NCI-H1930 (cell line): Measurements from ENCODE around the gene KCNJ16.

Experiments
- DNase-seq, 2 experiments: peaks; one replicate each; lab custom pipeline; 2025; lab: John Stamatoyannopoulos, UW

Gene KCNJ16

DNA sequence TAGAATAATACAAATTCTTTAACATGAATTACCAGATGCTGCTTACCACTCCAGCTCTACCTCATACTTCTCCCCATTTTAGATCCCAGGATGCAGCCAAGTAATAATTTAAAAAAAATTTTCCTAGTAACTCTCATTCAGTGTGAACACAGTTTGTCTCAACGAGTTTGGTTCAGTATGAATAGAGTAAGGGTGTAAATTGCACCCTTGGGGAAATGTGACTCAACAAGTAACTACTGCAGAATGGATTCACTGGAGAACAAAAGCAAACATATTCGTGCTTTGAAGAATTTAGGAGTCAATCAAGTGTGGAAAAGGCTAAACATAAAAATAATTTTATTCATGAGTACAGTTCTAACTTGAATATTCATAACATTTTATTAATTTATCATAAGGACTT is 23.0 kb downstream of the KCNJ16 start:
- no peak for DNase-seq

DNA sequence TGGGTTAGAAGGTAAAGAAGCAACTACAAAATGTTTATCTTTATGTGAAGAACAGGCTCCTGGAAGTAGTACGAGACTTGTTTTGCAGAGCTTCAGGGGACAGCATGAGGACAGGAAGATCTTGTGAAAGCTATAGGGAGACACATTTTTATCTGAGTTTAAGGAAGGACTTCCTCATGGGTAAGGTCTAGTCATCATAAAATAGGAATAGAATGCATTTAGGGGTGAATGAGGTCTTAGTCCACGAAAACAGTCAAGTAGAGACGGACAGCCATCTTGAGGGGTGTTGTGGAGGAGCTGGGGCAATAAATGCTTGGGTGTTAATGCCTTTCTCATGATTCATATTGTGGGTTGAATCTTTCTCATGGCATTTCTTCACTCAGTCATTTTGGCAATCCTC is 24.3 kb downstream of the KCNJ16 start:
- DNase-seq: no peak

DNA sequence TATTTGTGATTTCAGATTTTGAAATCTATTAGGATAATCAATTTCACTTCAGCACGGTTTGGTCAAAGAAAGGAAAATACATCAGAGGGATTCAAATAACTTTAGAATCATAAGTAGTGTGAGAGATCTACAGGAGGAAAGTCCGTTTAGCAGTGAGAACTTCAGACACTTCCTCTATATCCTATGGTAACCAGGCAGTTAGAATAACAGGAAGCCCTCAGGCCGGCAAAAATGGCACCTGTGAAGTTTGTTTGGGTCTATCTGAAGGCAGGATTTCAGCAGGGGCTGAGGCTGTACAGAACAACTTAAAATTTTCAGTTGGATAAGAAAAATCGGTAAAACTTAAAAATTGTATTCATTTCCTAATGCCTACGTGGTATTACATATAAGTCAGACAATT is 24.9 kb downstream of the KCNJ16 start:
- DNase-seq: no peak

DNA sequence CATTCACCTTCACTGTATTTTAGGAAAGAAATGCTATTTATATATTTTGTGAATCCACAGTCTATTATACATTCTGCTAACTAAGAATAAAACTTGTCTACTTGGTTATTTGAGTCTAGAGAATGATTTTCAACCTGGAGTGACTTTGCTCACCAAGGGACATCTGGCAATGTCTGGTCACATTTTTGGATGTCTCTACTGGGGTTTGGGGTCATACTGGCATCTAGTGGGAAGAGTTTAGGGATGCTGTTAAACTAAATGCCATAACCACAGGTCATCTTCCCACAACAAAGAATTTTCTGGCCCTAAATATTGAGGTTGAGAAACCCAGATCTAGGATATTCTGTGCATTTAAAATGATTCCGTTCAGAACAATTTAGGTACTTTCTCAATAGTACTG is 26.0 kb downstream of the KCNJ16 start:
- no peak for DNase-seq

DNA sequence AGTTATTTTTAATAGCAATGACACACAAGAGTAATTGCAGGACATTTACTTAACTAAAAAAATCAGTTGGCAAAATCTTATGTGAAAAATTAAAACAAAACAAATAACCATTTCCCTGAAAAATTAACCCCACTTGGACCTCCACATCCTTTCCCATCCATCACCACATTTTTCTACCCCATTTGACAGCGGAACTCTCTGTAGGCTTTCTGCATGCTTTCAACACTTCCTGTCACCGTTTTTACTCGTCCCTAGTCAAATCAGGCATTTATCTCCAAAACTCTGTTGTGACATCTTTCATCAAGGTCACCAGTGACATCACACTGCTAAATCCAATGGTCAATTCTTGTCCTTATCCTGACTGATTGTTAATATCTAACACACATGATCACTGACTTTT is 27.5 kb downstream of the KCNJ16 start:
- no peak for DNase-seq

DNA sequence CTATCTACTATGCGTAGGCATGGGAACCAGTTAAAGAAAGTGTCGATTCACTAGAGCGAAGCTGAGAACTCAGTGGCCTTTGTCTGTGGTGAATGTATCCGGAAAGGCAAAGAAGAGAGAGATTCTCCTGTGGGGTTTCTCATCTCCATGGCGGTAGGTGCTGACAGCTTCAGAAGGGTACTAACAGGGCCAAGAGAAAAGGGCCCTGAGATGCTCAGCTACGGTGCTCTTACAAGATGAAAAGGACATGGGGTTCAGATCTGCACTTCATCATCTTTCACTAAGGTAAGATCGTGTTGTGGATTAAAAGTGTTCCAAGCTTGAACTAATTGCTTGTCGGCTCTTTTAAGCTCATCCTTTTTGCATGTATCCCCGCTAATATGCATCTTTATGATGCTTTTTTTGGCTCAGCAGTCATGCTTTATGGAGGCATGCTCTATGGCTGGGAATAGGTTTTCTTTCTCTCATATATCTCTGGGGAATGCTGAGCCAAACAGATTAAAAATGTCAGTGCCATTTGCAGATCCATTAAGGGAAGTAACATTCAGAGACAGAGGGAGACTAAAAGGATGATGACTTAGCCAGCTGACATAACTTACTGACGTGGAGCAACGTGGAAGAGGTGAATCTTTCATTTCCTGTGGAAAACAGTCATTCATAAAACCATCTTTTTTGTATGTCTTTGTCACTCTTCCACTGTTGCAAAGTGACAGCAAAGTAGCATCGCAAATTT is 29.9 kb downstream of the KCNJ16 start:
- DNase-seq: no peak

DNA sequence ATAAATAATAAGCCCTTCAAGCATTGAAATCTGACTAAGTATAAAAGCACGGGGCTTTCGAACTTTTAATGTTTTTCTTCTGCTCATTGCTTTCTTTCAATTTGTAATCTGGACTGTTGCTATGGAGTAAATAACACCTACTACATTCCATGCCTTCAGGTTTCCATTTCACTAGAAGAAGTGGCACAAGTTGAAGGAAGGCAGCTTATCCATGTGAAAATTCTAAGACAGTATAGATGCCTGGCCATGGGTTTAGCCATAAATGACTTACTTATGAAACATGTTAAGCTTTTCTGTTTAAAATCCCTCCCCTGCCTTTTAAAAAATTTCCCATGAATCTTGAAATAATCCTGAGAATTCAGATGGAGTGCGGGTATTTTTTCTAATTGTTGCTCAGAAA is 30.6 kb downstream of the KCNJ16 start:
- no peak for DNase-seq

DNA sequence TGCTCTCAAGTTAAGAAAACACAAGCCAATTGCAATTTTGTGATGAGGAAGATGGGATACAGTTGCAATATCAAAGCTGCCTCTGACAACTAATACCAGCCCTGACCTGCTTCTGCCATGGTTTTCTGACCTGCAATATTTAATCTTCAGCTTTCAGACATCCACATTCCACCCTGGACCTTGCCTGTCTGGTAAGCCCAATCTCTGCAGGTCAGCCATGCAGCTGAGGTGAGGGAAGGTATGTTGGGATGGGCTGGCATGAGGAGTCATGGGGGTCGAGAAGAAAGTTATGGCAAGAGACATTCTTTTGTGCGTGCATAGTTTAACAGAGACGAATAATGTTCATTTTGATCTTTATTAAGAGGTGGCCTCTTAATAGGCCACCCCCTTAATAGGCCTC is 31.5 kb downstream of the KCNJ16 start:
- DNase-seq: no peak

DNA sequence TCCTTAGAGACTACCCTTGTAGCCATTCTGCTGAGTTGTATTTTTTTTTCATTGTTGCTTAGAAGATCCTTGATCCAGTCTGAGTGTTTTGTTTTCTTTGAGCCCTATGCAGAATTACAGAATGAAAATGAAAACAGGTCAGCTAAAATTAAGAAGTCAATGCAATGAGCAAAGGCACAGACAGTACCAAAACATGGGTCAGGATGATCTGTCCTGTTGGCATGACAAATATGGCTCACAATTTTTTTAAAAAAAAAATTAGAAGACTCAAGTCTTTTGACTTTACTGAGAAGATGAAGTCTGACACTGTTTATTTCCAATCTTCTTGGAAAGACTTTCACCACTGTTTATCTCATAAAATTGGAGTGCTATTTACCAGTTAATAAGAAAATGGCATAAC is 32.4 kb downstream of the KCNJ16 start:
- no peak for DNase-seq

DNA sequence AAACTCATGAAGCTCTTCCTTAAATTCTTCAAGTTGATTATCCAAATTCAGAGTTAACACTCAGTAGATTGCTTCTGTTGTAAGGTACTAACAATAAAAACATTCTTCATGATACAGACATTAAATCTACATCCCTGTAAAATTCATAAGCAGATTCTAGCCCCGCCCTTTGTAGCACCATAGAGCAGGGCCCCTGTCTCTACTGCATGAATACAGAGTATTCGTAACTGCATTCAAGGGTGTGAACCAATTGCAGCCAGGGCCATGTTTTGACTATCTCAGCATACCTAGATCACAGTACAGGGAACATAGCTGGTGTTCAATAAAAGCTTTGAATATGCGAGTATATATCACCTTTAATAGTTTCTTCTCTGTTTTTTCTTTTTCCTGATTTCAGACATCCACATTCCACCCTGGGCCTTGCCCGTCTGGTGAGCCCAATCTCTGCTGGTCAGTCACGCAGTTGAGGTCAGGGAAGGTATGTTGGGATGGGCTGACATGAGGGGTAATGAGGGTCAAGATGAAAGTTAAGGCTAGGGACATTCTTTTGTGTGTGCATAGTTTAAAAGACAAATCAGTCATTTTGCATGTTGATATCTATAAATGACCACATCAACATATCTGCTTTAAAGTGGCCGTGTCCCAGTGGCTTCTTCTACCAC is 33.0 kb downstream of the KCNJ16 start:
- no peak for DNase-seq

DNA sequence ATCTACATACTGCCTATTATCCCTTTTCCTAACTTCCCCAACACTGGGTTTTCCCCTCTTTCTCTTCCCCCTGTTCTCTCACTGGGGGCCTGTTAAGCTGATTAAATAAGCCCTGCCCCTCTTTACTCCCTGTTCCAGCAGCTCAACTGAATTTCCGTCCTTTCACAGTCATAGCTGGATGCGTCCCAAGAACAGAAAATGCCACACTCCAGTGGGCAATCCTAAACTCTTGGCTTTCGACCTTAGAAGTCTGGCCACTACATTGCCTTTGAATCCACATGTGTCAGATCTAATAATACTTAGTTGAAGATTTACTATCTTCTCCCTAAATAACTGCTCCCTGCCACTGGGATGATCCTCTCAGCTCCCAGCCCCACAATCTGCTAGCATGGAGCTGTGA is 34.5 kb downstream of the KCNJ16 start:
- DNase-seq: no peak

DNA sequence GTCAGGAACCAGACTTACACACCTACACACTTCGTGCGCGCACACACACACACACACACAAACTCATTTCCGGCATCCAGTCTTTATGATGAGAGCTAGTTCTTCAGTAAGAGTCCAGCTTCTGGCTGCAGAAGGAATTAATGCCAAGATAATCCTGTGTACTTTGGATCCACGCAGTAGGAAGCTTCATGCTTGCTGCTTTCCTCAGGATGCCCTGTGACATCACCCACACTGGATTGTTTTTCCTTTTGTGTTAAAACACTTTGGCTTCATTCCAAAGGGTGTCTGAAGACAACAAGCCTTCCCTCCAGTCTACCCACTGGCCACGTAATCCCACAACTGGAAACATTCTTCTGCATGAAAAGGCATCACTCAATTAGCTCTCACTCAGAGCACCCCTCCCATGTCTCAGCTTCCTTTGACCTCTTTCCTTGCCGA is 35.4 kb downstream of the KCNJ16 start:
- no peak for DNase-seq

DNA sequence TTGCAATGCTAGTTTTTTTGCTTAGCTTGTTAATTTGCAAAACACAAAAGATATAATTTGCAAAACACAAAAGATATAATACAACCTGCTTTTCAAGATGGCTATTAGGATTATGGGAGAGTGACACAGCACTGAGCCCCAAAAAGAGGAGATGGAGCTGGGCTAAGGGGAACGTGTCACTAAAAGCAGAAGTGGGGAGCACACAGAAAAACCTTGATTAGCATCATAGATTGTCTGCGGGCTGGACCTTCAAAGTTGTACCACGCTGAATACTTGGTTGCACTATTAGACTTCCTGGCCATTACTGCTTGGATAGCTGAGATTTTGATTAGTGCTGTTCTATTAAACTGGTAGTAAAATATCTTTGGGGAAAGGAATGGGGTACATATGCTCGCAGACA is 36.2 kb downstream of the KCNJ16 start:
- DNase-seq: no peak

DNA sequence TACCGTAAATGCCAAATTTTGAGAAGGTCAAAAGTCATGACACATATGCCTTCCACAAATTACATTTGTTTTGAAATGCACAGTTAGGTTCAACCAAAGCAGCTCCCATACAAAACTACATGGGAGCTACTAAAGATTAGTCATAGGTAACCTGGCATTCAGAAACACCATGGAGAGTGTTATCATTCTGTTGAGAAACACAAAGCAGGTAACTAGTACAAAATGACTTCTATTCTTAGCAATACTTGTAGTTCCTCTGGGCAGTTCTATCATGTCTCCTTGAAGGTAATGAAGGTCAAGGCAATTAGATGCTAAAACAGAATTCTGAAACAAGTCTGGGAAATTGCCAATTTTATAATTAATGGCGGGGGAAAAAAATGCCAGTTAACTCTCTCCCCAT is 39.4 kb downstream of the KCNJ16 start:
- no peak for DNase-seq

DNA sequence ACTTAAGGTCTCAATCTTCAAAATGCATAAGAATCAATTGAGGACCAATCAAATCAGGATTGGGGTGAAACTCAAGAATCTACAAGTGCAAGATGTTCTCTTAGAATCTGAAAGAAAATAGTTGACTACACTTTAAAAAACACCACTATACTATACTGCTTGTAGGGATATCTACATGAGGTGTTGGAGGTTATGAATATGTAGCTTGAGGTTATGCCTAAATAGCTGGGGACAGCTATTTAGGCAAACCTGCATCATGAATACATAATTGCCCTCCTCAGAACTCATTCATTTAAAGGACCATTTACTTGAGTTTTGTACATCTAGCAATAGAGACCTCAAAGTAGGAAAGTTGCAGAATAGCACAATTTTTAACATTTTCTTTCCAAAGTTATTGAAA is 40.1 kb downstream of the KCNJ16 start:
- DNase-seq: no peak

DNA sequence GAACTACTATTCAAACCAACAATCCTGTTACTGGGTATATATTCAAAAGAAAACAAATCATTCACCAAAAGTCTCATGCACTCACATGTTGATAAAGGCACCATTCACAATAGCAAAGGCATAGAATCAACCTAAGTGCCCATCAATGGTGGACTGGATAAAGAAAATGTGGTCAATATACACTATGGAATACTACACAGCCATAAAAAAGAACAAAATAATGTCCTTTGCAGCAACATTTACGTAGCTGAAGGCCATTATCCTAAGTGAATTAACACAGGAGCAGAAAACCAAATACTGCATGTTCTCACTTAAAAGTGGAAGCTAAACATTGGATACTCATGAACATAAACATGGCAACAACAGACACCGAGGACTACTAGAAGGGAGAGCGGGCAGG is 41.9 kb downstream of the KCNJ16 start:
- no peak for DNase-seq

DNA sequence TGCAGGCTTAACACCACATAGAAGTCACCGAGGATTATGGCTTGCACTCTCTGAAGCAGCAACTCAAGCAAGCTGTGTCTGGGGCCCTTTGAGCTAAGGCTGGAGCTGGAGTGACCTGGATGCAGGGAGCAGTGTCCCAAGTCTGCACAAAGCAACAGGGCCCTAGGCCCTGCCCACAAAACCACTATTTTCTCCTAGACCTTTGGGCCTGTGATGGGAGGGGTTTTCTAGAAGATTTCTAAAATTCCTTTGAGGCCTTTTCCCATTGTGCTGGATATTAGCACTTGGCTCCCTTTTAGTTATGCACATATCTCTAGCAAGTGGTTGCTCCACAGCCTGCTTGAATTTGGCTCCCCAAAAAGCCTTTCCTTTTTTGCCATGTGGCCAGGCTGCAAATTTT is 44.5 kb downstream of the KCNJ16 start:
- DNase-seq: no peak

DNA sequence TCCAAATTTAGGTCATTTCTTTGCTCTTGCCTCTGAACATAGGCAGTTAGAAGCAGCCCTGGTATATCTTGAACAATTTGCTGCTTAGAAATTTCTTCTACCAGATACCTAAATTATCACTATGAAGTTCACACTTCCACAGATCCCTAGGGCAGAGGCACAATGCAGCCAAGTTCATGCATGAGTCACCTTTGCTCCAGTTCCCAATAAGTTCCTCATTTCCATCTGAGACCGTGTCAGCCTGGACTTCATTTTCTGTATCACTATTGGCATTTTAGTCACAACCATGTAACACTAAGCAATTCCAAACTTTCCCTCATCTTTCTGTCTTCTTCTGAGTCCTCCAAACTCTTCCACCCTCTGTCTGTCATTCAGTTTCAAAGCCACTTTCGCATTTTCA is 45.0 kb downstream of the KCNJ16 start:
- DNase-seq: no peak

DNA sequence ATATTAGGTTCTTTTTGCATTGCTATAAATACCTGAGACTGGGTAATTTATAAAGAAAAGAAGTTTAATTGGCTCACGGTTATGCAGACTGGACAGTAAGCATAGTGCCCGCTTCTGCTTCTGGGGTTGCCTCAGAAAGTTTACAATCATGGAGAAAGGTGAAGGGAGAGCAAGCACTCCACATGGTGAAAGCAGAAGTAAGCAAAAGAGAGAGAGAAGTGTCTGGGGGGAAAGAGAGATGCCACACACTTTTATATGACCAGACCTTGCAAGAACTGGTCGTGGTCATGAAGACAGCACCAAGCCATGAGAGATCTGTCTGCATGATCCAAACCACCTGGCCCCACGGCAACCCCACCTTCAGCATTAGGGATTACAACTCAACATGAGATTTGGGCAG is 45.4 kb downstream of the KCNJ16 start:
- DNase-seq: no peak

DNA sequence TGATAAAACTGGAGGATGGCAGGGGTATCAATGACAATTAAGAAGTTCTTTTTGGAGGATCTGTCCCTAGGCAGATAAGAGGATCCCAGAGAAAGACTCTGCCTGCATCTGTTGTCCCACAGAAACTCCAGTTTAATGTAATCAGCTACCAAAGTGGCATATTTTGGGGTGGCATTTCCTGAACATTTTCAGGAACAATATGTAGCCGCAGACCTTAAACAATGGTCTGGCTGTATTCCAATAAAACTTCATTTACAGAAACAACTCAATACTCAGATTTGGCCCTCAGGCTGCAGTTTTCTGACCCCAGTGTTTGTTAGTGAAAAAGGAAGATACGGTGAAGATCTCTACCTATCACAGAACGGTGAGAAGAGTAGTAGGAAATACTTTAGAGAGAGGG is 46.1 kb downstream of the KCNJ16 start:
- no peak for DNase-seq

DNA sequence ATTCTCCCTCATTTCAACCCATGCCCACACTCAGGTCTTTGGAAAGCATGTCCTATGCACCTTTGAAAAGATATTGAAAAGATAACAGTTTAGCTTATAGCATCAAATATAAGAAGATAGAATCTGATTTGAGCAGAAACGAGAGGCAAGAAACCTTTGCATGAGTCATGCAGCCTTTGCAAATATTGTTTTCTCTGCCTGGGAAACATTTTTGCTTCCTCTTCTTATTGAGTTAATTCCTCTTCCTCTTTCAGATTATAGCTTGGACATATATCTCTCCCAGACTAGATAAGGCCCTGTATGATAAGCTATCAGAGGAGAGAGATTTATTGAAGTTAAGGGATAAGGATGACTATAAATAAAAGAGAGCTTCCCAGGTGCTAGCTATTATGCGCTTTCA is 48.2 kb downstream of the KCNJ16 start:
- DNase-seq: no peak

DNA sequence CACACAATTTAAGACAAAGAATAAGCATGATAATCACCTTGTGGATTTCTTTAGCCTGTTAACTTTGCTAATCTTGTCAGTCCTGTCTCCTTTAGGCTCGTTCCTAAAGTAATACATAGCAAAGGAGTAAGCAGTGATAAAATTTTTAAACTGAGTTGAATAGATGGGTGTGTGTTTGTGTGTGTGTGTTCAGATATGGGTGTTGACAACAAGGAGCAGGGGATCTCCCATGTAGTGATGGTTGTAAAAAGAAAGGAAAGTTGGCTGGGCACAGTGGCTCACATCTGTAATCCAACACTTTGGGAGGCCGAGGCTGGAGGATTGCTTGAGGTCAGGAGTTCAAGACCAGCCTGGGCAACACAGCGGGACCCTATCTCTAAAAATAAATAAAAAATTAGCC is 49.7 kb downstream of the KCNJ16 start:
- no peak for DNase-seq

DNA sequence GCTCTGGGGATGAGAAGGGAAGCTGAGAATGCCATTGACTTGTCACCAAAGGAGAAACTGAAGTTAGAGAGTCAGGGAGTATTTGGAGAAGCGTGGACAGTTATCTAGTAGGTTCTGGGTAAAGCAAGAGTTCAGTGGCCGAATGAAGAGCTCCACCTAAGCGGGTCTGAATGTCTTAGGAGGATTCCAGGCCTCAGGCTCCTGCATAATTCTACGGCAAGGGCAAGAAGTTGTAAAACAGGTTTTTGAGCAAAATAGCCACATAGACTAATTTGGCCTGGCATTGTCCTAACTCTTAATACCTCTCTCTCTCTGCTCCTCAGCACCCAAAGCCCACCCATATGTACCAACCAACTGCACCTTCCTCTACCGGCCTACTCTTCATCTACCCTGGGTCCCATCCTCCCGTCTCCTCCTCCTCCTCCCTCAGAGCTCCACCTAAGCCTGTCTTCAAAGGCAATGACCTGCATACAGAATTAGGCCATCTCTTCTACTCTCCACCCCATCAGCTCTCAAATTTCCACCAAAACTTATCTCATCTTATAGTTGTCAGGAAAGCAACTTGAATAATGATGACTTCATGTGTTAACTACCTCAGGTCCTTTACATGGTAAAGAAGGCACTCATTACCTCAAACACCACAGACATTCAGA is 52.3 kb downstream of the KCNJ16 start:
- no peak for DNase-seq
